ENCODE measurements around the gene RNF145. TPM values are rescaled to one million over a fixed set of nuclear protein-coding genes. Genes with fewer than 3 reads are reported as not detected.

RNF145 gene
- total RNA-seq, 1 donor from 2014 or later, result 56.6 TPM

GRCh38 chr5:159227452-159227851 lies 18.1 kb upstream of the RNF145 start:
- TF ChIP-seq, protein P1, sequence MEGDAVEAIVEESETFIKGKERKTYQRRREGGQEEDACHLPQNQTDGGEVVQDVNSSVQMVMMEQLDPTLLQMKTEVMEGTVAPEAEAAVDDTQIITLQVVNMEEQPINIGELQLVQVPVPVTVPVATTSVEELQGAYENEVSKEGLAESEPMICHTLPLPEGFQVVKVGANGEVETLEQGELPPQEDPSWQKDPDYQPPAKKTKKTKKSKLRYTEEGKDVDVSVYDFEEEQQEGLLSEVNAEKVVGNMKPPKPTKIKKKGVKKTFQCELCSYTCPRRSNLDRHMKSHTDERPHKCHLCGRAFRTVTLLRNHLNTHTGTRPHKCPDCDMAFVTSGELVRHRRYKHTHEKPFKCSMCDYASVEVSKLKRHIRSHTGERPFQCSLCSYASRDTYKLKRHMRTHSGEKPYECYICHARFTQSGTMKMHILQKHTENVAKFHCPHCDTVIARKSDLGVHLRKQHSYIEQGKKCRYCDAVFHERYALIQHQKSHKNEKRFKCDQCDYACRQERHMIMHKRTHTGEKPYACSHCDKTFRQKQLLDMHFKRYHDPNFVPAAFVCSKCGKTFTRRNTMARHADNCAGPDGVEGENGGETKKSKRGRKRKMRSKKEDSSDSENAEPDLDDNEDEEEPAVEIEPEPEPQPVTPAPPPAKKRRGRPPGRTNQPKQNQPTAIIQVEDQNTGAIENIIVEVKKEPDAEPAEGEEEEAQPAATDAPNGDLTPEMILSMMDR (IDR thresholded peaks at IDR 0.05; ENCODE audit: unreplicated experiment), result no peak
- Mint-ChIP-seq H3K4me1 (ENCODE audit: low read depth) (no peaks in the 10 kb centered on the region), H3K27ac (no peak overlapping the region), H3K36me3 (ENCODE audit: insufficient read depth) (no peaks in the 10 kb centered on the region), H3K27me3 (peaks cover 25% of the 10 kb centered on the region), H3K4me3 (ENCODE audit: low read depth) (no peak overlapping the region), H3K9me3 (ENCODE audit: low read depth) (no peaks in the 10 kb centered on the region)
- DNase-seq (ENCODE audit: low spot score, unreplicated experiment), result no peak

- Mint-ChIP-seq H3K27me3 (peaks cover 24% of the 10 kb centered on the region), H3K27ac (no peak overlapping the region), H3K4me1 (ENCODE audit: low read depth) (no peaks in the 10 kb centered on the region), H3K36me3 (ENCODE audit: insufficient read depth) (no peaks in the 10 kb centered on the region), H3K9me3 (ENCODE audit: low read depth) (no peaks in the 10 kb centered on the region), H3K4me3 (ENCODE audit: low read depth) (no peak overlapping the region)
- no peak for DNase-seq (ENCODE audit: low spot score, unreplicated experiment)
- TF ChIP-seq, protein P1 (IDR thresholded peaks at IDR 0.05; ENCODE audit: unreplicated experiment), result no peak
Measured at GRCh38 chr5:159226451-159226850, 17.1 kb upstream of the RNF145 start.

DNA sequence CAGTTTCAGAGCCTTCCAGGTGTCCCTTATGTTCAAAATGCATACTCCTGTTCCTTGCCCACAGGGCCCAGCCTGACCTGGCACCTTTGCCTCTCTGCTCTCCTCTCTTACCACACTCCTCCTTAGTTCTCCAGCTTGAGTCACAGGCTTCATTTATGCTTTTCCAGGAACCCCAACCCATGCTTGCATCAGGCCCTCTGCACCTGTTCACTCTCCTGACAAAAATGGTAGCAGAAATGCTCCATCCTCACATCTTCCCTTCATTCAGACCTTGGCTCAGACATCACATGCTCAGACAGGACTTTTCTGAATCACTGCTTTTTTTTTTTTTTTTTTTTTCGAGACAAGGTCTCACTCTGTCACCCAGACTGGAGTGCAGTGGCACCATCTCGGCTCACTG lies 15.1 kb upstream of the RNF145 start:
- Mint-ChIP-seq H3K36me3 (ENCODE audit: insufficient read depth) (no peaks in the 10 kb centered on the region), H3K27ac (no peak overlapping the region), H3K4me3 (ENCODE audit: low read depth) (no peak overlapping the region), H3K4me1 (ENCODE audit: low read depth) (no peaks in the 10 kb centered on the region), H3K9me3 (ENCODE audit: low read depth) (no peaks in the 10 kb centered on the region), H3K27me3 (peaks cover 15% of the 10 kb centered on the region)
- DNase-seq (ENCODE audit: low spot score, unreplicated experiment), result no peak
- TF ChIP-seq, protein P1 (IDR thresholded peaks at IDR 0.05; ENCODE audit: unreplicated experiment), result no peak

GRCh38 chr5:159223469-159223868 lies 14.1 kb upstream of the RNF145 start:
- Mint-ChIP-seq H3K27me3 (peaks cover 15% of the 10 kb centered on the region), H3K4me3 (ENCODE audit: low read depth) (no peak overlapping the region)
- TF ChIP-seq, protein P1 (IDR thresholded peaks at IDR 0.05; ENCODE audit: unreplicated experiment), result no peak

GRCh38 chr5:159220206-159220605 lies 10.9 kb upstream of the RNF145 start:
- TF ChIP-seq, protein P1 (IDR thresholded peaks at IDR 0.05; ENCODE audit: unreplicated experiment), result no peak
- no peak overlapping the region for H3K27ac Mint-ChIP-seq
- no peaks in the 10 kb centered on the region for H3K4me1 Mint-ChIP-seq (ENCODE audit: low read depth)
- no peaks in the 10 kb centered on the region for H3K36me3 Mint-ChIP-seq (ENCODE audit: insufficient read depth)
- no peaks in the 10 kb centered on the region for H3K9me3 Mint-ChIP-seq (ENCODE audit: low read depth)
- H3K27me3 Mint-ChIP-seq, result peaks cover 12% of the 10 kb centered on the region
- no peak for DNase-seq (ENCODE audit: low spot score, unreplicated experiment)
- no peak overlapping the region for H3K4me3 Mint-ChIP-seq (ENCODE audit: low read depth)

More at GRCh38 chr5:159223469-159223868, 14.1 kb upstream of the RNF145 start:
- DNase-seq (ENCODE audit: low spot score, unreplicated experiment), result no peak
- no peaks in the 10 kb centered on the region for H3K4me1 Mint-ChIP-seq (ENCODE audit: low read depth)
- H3K27ac Mint-ChIP-seq, result no peak overlapping the region
- H3K9me3 Mint-ChIP-seq (ENCODE audit: low read depth), result no peaks in the 10 kb centered on the region
- H3K36me3 Mint-ChIP-seq (ENCODE audit: insufficient read depth), result no peaks in the 10 kb centered on the region

All from progenitor cell of endocrine pancreas (in vitro differentiated cells).